ENCODE results near the gene SYPL2.

SYPL2 gene

GRCh38 chr1:109521002-109521951 is 54.9 kb downstream of the SYPL2 start:
- no peak for DNase-seq

GRCh38 chr1:109522026-109522425 is 55.7 kb downstream of the SYPL2 start:
- DNase-seq = no peak

- DNase-seq = no peak
Observed at GRCh38 chr1:109523706-109524105, 57.4 kb downstream of the SYPL2 start.

GRCh38 chr1:109527098-109527811 is 60.9 kb downstream of the SYPL2 start:
- no peak for DNase-seq

- no peak for DNase-seq
Observed at GRCh38 chr1:109527846-109528695, 61.7 kb downstream of the SYPL2 start.

GRCh38 chr1:109528712-109529111 is 62.4 kb downstream of the SYPL2 start:
- no peak for DNase-seq

- DNase-seq = no peak
Observed at GRCh38 chr1:109529881-109530456, 63.6 kb downstream of the SYPL2 start.

GRCh38 chr1:109530457-109531087 is 64.2 kb downstream of the SYPL2 start:
- DNase-seq = no peak

GRCh38 chr1:109531380-109531779 is 65.0 kb downstream of the SYPL2 start:
- DNase-seq = no peak

Data from fibroblast of skin of abdomen (primary cell).